ENCODE results near the gene TPRN.
A peak's percentile ranks its signal among the peaks of the same experiment; 100 is the strongest.

TPRN gene

GRCh38 chr9:137229903-137230704 is 29.6 kb upstream of the TPRN start:
- no peaks in the 10 kb centered on the region for H3K9me3 ChIP-seq (ENCODE audit: control insufficient read depth, low read length)
- 84 to 85% methylated on average over 31 of the region's 31 CpGs for WGBS, 2 experiments
- H3K27ac ChIP-seq (ENCODE audit: insufficient read depth, low read depth, low read length, poor library complexity, severe bottlenecking) = no peak overlapping the region
- H3K4me1 ChIP-seq (ENCODE audit: control insufficient read depth, insufficient read depth, low read length) = no peaks in the 10 kb centered on the region
- no peak overlapping the region for H3K4me3 ChIP-seq (ENCODE audit: insufficient read depth, low read depth, low read length)
- H3K27me3 ChIP-seq (ENCODE audit: control insufficient read depth, insufficient read depth, low read length, poor library complexity, severe bottlenecking) = no peaks in the 10 kb centered on the region
- H3K36me3 ChIP-seq (ENCODE audit: control insufficient read depth, insufficient read depth, low read length) = no peaks in the 10 kb centered on the region

- Histone ChIP-seq H3K9me3 (ENCODE audit: control insufficient read depth, low read length) (no peaks in the 10 kb centered on the region), H3K4me1 (ENCODE audit: control insufficient read depth, insufficient read depth, low read length) (no peaks in the 10 kb centered on the region), H3K27ac (ENCODE audit: insufficient read depth, low read depth, low read length, poor library complexity, severe bottlenecking) (no peak overlapping the region), H3K27me3 (ENCODE audit: control insufficient read depth, insufficient read depth, low read length, poor library complexity, severe bottlenecking) (no peaks in the 10 kb centered on the region), H3K36me3 (ENCODE audit: control insufficient read depth, insufficient read depth, low read length) (no peaks in the 10 kb centered on the region), H3K4me3 (ENCODE audit: insufficient read depth, low read depth, low read length) (no peak overlapping the region)
- 90% methylated on average over 27 of the region's 27 CpGs for WGBS, 2 experiments
These were observed 28.7 kb upstream of the TPRN start for GRCh38 chr9:137228968-137229896.

- WGBS, 2 experiments = 91 to 94% methylated on average over 29 of the region's 29 CpGs
- H3K4me3 ChIP-seq (ENCODE audit: insufficient read depth, low read depth, low read length) = no peak overlapping the region
These were observed 28.0 kb upstream of the TPRN start for GRCh38 chr9:137228506-137228967.

GRCh38 chr9:137227853-137228505 is 27.4 kb upstream of the TPRN start:
- no peak overlapping the region for H3K27ac ChIP-seq (ENCODE audit: insufficient read depth, low read depth, low read length, poor library complexity, severe bottlenecking)
- no peak overlapping the region for H3K4me3 ChIP-seq (ENCODE audit: insufficient read depth, low read depth, low read length)
- H3K9me3 ChIP-seq (ENCODE audit: control insufficient read depth, low read length) = no peaks in the 10 kb centered on the region
- no peaks in the 10 kb centered on the region for H3K4me1 ChIP-seq (ENCODE audit: control insufficient read depth, insufficient read depth, low read length)
- H3K27me3 ChIP-seq (ENCODE audit: control insufficient read depth, insufficient read depth, low read length, poor library complexity, severe bottlenecking) = peaks cover 3% of the 10 kb centered on the region
- no peaks in the 10 kb centered on the region for H3K36me3 ChIP-seq (ENCODE audit: control insufficient read depth, insufficient read depth, low read length)
- 70% methylated on average over 17 of the region's 18 CpGs for WGBS, 2 experiments

More at GRCh38 chr9:137228506-137228967, 28.0 kb upstream of the TPRN start:
- no peaks in the 10 kb centered on the region for H3K4me1 ChIP-seq (ENCODE audit: control insufficient read depth, insufficient read depth, low read length)
- no peaks in the 10 kb centered on the region for H3K27me3 ChIP-seq (ENCODE audit: control insufficient read depth, insufficient read depth, low read length, poor library complexity, severe bottlenecking)
- no peaks in the 10 kb centered on the region for H3K36me3 ChIP-seq (ENCODE audit: control insufficient read depth, insufficient read depth, low read length)
- no peak overlapping the region for H3K27ac ChIP-seq (ENCODE audit: insufficient read depth, low read depth, low read length, poor library complexity, severe bottlenecking)
- no peaks in the 10 kb centered on the region for H3K9me3 ChIP-seq (ENCODE audit: control insufficient read depth, low read length)

- H3K4me3 ChIP-seq (ENCODE audit: insufficient read depth, low read depth, low read length) = no peak within 1 kb of the TSS
These were observed 26.7 kb upstream of the TPRN start, which contains the start of gene RNF224 for GRCh38 chr9:137227054-137227852. Gene RNF224 (plus strand): TSS chr9:137227502. CDS start chr9:137228336, 834 bp downstream.

GRCh38 chr9:137226338-137227053 is 26.0 kb upstream of the TPRN start:
- WGBS, 2 experiments = 90 to 92% methylated on average over 18 of the region's 18 CpGs
- no peaks in the 10 kb centered on the region for H3K9me3 ChIP-seq (ENCODE audit: control insufficient read depth, low read length)
- no peaks in the 10 kb centered on the region for H3K4me1 ChIP-seq (ENCODE audit: control insufficient read depth, insufficient read depth, low read length)
- H3K27ac ChIP-seq (ENCODE audit: insufficient read depth, low read depth, low read length, poor library complexity, severe bottlenecking) = no peak overlapping the region
- H3K36me3 ChIP-seq (ENCODE audit: control insufficient read depth, insufficient read depth, low read length) = no peaks in the 10 kb centered on the region
- H3K4me3 ChIP-seq (ENCODE audit: insufficient read depth, low read depth, low read length) = no peak overlapping the region
- peaks cover 16% of the 10 kb centered on the region for H3K27me3 ChIP-seq (ENCODE audit: control insufficient read depth, insufficient read depth, low read length, poor library complexity, severe bottlenecking)

More at GRCh38 chr9:137227054-137227852, 26.7 kb upstream of the TPRN start, which contains the start of gene RNF224:
- no peak within 1 kb of the TSS for H3K27ac ChIP-seq (ENCODE audit: insufficient read depth, low read depth, low read length, poor library complexity, severe bottlenecking)
- no peaks in the 10 kb centered on the region for H3K4me1 ChIP-seq (ENCODE audit: control insufficient read depth, insufficient read depth, low read length)
- no peaks in the 10 kb centered on the region for H3K9me3 ChIP-seq (ENCODE audit: control insufficient read depth, low read length)
- H3K36me3 ChIP-seq (ENCODE audit: control insufficient read depth, insufficient read depth, low read length) = no peaks in the 10 kb centered on the region
- H3K27me3 ChIP-seq (ENCODE audit: control insufficient read depth, insufficient read depth, low read length, poor library complexity, severe bottlenecking) = peaks cover 10% of the 10 kb centered on the region
- WGBS, 2 experiments = 57 to 58% methylated on average over 25 of the region's 25 CpGs

- Histone ChIP-seq H3K36me3 (ENCODE audit: control insufficient read depth, insufficient read depth, low read length) (no peaks in the 10 kb centered on the region), H3K4me3 (ENCODE audit: insufficient read depth, low read depth, low read length) (no peak overlapping the region), H3K4me1 (ENCODE audit: control insufficient read depth, insufficient read depth, low read length) (no peaks in the 10 kb centered on the region), H3K9me3 (ENCODE audit: control insufficient read depth, low read length) (no peaks in the 10 kb centered on the region), H3K27me3 (ENCODE audit: control insufficient read depth, insufficient read depth, low read length, poor library complexity, severe bottlenecking) (peaks cover 19% of the 10 kb centered on the region), H3K27ac (ENCODE audit: insufficient read depth, low read depth, low read length, poor library complexity, severe bottlenecking) (no peak overlapping the region)
- 89% methylated on average over 21 of the region's 21 CpGs for WGBS, 2 experiments
These were observed 25.3 kb upstream of the TPRN start for GRCh38 chr9:137225699-137226331.

GRCh38 chr9:137224830-137225694 is 24.5 kb upstream of the TPRN start, which contains the start of gene CYSRT1:
Gene CYSRT1 (plus strand): TSS chr9:137225174. CDS start chr9:137225622, 448 bp downstream.
- H3K36me3 ChIP-seq (ENCODE audit: control insufficient read depth, insufficient read depth, low read length) = no peaks in the 10 kb centered on the region
- H3K27me3 ChIP-seq (ENCODE audit: control insufficient read depth, insufficient read depth, low read length, poor library complexity, severe bottlenecking) = peaks cover 22% of the 10 kb centered on the region
- 77 to 79% methylated on average over 23 of the region's 23 CpGs for WGBS, 2 experiments
- H3K9me3 ChIP-seq (ENCODE audit: control insufficient read depth, low read length) = no peaks in the 10 kb centered on the region
- no peak within 1 kb of the TSS for H3K27ac ChIP-seq (ENCODE audit: insufficient read depth, low read depth, low read length, poor library complexity, severe bottlenecking)
- peak within 1 kb of the TSS; percentile 86 for H3K4me3 ChIP-seq (ENCODE audit: insufficient read depth, low read depth, low read length)
- H3K4me1 ChIP-seq (ENCODE audit: control insufficient read depth, insufficient read depth, low read length) = no peaks in the 10 kb centered on the region
